ENCODE measurements around the gene EIF4E2.

EIF4E2 gene

GRCh38 chr2:232613538-232614134 is 63.1 kb downstream of the EIF4E2 start:
- in situ Hi-C loops (cut with MboI; ENCODE audit: low sequenced_read_pairs) = loop anchor here (25.0 kb wide), 1 partner anchor 424 kb away; the partner anchor contains the start of gene NEU2
- H3K36me3 ChIP-seq (replicated peaks) = no peaks in the 10 kb centered on the region
- no peak overlapping the region for H3K4me3 ChIP-seq
- no peak for DNase-seq (ENCODE audit: low spot score in 2 of 2)
- no peaks in the 10 kb centered on the region for H3K9me3 ChIP-seq
- no peaks in the 10 kb centered on the region for H3K27me3 ChIP-seq (ENCODE audit: low read depth)
- peaks cover 5% of the 10 kb centered on the region; the same call in 1 of the 2 replicates for H3K4me1 ChIP-seq

GRCh38 chr2:232615339-232615738 is 64.8 kb downstream of the EIF4E2 start:
- in situ Hi-C loops (cut with MboI; ENCODE audit: low sequenced_read_pairs) = loop anchor here (25.0 kb wide), 1 partner anchor 422 kb away; the partner anchor contains the start of gene NEU2
- H3K4me3 ChIP-seq = no peak overlapping the region
- no peak for DNase-seq (ENCODE audit: low spot score in 2 of 2)
- no peaks in the 10 kb centered on the region for H3K9me3 ChIP-seq
- peaks cover 5% of the 10 kb centered on the region; the same call in 1 of the 2 replicates for H3K4me1 ChIP-seq
- no peaks in the 10 kb centered on the region for H3K27me3 ChIP-seq (ENCODE audit: low read depth)
- no peaks in the 10 kb centered on the region for H3K36me3 ChIP-seq (replicated peaks)
